NCI-H69 (cell line): ENCODE data around the gene TMBIM1.

Experiments
- DNase-seq: peaks from one replicate; lab custom pipeline; 2025; lab: John Stamatoyannopoulos, UW

The TMBIM1 gene

DNA sequence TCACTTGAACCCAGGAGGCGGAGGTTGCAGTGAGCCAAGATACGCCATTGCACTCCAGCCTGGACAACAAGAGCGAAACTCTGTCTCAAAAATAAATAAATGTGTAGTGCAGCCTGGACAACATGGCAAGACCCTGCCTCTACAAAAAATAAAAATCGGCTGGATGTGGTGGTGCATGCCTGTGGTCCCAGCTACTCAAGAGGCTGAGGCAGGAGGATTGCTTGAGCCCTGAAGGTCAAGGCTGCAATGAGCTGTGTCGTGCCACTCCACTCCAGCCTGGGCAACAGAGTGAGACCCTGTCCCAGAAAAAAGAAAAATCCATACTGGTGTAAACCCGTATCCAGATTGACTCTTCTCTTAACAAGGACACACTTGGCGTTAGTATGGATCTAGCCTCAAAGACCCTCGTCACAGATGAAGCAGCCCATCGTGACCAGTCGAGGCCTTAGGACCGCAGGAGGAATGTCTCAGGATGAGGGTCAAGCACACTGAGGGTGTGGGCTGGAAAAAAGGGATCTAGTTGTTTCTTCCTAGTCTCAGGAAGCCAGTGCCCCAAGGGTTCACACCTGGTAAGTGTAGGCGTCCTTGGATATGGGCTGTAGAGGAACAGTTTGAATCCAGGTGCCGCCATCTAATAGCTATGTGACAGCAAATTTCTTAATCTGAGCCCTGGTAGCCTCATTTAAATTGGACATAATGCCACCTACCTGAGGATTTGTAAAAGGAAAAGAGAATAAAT lies 35.5 kb downstream of the TMBIM1 start:
- DNase-seq: no peak

DNA sequence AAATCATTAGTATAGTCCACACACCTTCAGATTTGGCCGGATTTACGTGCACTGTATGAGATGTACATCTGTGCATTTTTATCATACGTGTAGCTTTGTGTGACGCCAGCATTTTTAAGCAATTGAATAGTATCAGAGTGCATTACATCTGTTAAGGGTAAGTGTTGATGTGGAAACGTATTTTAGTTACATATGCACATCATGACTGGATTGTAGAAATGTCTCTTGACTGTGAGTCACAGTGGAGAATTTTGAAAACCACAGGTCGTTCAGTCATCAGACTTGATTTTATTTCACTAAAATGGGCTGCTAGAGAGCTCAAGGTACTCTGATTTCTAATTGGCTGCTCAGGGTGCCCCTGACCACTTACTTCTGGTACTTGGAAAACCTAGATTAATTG lies 36.9 kb downstream of the TMBIM1 start:
- no peak for DNase-seq

DNA sequence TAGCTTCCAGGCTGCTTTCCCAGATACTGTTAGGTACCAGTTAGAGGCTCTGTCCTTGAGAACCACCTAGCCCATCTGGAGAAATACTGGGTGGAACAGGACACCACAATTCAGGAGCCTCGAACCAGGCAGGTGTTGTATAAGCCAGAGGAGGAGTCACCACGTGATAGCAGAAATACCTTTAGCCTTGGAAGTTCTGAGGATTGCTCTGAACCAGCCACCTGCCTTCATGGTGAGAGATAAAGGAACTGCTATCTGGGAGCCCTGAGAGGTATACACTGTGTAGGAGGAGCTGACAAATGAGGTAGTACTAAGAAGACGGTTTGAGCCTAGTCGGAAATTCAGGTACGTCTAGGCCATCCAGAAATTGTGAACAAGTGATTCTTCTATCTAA lies 39.1 kb downstream of the TMBIM1 start:
- no peak for DNase-seq

DNA sequence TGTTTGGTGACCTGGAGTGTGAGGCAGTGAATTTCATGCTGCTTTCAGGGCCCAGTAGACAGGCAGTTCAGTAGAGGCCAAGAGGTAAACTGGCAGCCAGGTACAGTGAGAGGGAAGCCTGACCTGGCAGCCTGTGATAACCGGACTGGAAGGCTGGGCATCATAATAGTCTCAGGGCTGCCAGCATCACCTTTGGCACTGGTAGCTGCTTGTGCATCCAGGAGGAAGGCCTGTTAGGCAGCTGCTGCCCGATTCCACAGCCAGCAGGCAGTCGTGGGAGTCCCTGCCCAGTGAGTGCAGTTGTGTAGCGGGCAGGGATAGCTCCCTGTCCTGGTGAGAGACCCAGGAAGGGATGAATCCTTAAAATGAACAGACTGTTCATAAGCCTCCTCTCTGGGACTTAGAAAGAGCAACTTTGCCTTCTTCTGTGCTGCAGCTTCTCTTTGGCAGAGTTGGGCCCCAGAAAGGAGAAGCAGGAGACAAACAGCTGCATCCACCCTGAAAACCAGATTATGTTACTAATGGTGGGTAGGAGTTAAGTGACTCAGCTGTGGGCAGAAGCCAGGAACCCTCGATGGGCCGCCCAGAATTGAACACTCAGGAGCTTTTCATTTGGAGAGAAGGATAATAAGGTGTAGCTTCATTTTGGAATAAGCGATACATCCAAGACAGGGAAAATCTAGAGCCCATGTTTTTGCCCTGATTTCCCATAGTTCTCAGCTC lies 39.6 kb downstream of the TMBIM1 start:
- DNase-seq: no peak

DNA sequence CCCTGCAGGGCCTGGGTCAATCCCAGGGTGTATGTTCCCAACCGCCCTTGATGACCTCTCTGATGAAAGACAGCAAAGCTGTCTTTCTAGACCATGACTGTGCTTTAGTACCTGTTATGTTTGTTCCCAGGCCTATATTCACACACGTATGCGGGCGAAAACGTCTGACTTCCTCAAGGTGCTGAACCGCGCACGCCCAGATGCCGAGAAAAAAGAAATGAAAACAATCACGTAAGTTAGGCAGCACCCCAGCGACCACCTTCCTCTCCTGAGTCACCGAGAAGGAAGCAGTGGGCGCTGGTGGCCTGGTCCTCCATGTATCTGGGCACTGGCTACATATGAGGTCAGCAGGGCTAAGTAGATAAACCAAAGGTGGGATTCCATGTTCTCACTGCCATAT lies 42.6 kb downstream of the TMBIM1 start:
- DNase-seq: no peak

DNA sequence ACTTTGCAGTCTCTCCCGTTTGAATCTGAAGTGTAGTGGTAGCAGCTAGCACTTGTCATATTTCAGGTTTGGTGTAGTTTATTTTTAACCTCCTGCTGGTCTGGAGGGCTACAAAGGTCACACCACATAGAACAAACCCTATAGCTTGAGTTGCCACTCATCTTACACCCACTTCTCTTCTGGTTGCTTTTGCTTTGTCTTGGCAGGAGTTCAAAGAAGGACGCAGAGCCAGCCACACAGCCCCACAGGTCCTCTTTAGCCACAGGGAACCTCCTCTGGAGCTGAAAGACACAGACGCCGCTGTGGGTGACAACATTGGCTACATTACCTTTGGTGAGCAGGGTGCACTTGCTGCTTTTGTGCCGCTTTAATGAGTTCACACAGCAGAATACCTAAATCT lies 47.1 kb downstream of the TMBIM1 start:
- no peak for DNase-seq

DNA sequence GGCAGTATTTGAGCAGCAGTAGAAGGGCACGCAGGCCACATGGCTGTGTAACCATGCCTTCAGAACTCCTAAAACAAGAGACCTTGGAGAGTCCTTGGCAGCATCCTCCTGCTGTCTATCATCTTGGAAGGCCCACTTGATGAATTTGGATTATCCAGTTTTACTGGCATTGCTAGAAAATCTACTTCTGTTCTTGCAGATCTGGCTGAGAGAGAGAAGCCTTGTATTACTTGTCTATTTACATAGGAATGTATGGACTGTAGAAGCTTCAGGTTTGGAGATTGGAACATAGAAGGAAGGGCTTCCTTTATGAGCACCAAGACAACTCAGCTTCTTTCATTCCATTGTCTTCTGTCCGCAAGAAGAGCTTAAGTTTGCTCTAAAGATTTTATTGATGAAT lies 47.6 kb downstream of the TMBIM1 start:
- no peak for DNase-seq

DNA sequence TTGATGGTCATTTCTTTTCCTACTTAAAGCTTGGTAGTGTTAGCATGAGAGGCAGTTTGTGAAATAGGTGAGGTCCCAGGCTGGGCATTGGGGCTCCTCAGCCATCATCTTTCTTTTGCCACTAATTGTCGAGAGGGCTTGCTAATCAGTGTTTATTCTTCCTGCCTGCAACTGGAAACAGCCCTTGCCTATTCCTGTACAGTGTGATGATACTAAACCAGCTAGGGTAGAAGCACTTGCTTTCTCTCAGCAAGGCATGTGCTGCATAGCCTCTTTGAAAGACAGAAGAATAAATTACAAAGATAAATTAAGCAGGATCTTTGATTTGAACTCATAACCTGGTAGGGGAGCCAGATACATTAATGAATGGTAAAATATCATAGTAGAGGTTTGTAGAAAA lies 48.1 kb downstream of the TMBIM1 start:
- DNase-seq: no peak

DNA sequence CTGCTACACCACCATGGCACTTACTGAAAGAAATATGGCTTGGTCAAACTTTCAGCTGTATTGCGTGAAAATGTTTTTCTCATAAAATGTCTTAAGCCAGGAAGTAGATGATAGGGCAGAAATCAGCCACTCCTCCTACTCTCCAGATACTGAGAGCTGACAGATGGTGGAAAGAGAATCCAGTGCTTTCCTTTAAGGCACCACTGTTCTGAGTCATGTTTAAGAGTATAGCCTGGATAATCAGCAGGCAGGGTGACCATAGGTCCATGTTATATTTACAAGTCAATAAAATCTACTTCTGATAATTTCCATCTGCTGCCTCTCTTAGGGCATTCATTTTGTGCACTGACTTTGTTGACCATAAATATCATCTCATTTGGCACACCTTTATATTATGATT lies 53.4 kb downstream of the TMBIM1 start:
- DNase-seq: no peak

DNA sequence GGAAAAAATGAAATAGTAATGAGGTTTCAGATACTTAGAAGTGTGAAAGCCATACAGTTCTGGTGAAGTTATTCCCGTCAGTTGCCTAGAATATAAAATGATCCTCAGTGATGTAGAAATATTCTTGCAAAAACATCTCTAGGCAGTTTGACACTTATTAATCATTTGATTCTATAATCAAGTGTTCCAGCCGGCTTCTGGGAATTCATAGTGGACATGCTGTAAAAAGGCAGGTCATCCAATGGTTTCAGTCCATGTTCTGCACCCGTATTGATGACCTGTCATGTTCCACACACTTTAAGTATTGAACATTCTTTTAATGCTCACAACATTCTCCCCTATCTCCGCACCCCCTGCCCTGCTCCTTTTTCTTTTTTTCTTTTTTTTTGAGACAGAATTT lies 55.5 kb downstream of the TMBIM1 start:
- no peak for DNase-seq

DNA sequence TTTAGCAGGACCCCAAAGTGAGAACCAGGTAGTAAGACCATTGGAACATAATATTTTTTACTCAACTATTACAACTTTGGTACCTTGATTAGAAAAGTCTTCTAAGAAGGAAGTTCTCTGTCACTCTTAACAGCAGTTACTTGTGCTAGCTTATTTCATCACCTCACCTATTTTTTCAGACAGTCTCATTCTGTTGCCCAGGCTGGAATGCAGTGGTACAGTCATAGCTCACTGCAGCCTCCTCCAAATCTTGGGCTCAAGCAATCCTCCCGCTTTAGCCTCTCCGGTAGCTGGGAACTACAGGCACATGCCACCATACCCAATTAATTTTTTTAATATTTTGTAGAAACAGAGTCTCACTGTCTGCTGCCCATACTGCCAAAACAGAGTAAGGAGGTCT lies 57.3 kb downstream of the TMBIM1 start:
- DNase-seq: no peak

DNA sequence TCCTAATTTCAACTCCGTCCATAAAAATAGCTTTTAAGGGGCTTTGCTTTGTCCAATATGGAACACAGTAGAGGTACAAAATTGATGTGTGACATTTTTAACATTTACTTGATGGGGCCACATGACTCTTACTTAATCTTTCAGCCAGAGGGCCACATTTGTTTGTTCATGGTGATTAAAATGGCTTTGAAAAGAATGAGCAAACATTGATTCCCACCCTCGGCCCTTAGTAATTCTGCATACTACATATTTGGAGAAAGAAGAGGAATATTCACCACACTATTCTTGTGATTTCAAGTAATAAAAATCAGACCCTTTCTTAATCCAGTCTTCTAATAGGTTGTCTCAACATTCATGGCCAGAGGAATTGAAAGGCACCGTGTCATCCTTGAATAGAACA lies 57.8 kb downstream of the TMBIM1 start:
- DNase-seq: no peak

DNA sequence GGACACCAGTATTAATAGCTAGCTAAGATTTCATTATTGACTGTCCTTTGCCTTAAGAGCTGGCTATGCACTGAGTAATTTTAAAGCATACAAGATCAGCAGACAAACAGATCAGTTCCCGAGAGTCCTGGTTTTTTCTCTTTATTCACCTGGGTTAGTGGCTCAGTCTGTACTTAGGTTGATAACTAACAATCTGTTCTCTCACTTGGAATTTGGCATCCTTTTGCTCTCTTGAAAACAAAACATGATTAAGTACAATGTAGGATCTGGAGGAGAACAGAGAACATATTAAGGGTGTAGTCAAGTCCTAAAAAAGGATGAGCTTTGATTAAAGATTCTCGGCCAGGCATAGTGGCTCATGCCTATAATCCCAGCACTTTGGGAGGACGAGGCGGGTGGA lies 58.8 kb downstream of the TMBIM1 start:
- no peak for DNase-seq

DNA sequence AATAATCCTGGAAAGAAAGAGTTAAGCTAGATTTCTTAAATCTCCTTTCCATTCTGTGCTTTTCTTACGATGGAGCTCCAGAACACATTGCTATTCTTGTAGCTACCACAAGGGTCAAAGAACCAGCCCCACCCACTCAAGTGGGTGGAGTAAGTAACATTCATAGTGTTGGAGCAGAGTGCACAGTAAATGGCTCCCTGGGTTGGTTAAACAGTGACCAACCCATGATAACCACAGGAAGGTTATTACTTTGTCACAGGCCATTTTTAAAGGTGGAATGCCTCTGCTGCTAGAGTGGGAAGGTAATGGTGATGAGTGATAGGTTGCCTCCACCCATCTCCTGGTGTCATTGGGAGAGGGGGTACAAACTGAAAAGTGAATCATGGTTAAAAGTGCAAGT lies 61.4 kb downstream of the TMBIM1 start:
- peak; percentile 1 for DNase-seq

DNA sequence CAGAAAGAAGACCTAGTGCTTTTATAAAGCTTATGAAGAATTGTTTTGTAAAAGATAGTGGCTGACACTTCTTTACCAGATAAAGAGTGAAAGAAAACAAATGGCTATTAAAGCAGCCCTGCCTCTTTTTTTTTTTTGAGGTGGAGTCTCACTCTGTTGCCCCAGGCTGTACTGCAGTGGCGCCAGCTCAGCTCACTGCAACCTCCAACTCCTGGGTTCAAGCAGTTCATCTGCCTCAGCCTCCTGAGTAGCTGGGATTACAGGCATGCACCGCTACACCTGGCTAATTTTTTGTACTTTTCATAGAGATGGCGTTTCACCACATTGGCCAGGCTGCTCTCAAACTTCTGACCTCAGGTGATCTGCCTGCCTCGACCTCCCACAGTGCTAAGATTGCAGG lies 62.5 kb downstream of the TMBIM1 start:
- DNase-seq: no peak

DNA sequence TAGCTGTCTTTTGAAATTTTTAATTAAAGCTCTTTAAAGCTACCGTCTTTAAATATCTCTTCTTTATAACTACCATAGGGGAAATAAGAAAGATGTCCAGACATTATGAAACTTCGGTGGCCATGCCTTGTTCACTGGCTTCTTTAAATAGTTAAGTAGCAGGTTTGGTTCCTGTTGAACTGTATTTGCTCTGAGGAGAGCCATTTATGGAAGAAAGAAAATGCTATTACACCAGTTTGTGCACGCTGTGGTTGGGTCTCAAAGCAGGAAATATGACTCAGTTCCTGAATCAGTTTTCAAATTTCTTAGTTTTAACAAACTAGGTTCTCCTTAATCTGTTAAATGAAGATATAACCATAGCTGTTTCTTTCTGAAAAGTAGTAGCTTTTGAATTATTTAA lies 63.1 kb downstream of the TMBIM1 start:
- DNase-seq: no peak

DNA sequence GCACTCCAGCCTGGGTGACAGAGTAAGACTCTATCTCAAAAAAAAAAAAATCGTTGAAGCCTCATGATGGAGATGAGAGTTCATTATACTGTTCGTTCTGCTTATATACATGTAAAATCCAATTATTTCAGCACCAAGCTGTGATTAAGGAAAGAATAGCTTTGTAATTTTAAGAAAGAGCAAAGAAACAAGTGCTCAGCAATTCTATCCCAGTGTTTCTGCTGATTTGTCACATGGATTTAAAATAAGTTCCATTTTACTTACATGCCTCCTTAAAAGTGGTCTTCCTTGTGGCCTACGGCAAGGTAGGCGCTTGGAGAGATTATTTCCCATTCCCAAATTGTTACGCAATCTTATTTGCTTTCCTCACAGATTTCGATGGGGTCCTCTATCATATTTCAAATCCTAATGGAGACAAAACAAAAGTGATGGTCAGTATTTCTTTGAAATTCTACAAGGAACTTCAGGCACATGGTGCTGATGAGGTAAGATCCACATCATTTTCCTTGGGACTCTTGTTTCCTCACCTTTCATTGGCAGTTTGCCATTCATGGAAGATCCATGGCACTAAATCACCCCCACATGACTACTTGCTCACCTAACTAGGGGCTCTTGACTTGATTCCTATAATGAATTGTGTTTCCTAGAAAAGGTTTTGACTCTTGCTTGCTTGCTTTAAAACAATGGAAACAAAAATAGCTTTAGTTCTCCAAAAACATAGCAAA lies 63.8 kb downstream of the TMBIM1 start:
- peak; percentile 1 for DNase-seq

DNA sequence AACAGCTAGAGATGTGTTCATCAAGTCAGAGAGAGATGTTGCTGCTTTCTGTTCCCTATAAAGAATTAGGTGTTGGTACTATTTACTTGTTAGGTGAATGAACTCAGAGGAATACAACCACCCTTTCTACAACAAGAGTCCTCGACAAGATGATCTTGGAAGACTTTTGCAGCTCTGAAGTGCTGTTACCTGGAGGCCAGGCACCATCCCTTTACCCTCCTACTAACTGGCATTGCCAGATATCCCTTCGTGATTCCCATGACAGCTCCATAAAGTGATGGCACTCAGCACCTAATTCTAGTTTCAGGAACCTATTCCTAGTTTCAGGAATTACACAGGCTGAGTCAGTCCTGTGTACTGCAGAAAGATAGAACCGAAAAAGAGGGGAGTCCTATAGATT lies 65.4 kb downstream of the TMBIM1 start:
- no peak for DNase-seq
